SK-N-SH (cell line): ENCODE measurements around the gene ARMCX1. TPM values are rescaled to one million over a fixed set of nuclear protein-coding genes. Genes with fewer than 3 reads are reported as not detected.
A peak's percentile ranks its signal among the peaks of the same experiment; 100 is the strongest.

Experiments used
- CTCF ChIA-PET: fragments of 300-600, 350-600 bp; formaldehyde crosslinking; extraction: SDS; loops from one replicate; lab custom pipeline; 2021; lab: Yijun Ruan, JAX
- POLR2A ChIA-PET: fragments of 350-600 bp; sonication (Branson Sonifier 250); formaldehyde crosslinking; extraction: SDS; loops from one replicate; lab custom pipeline; 2020; ENCODE audit warnings: antibody characterized with exemption, inconsistent platforms; lab: Yijun Ruan, JAX
- DNase-seq: peaks from one replicate; pipeline ENCODE4 v3.0.0; 2012
- H2AFZ ChIP-seq: fragments of 200-600 bp; sonication (generic); 2 replicates; pipeline ENCODE4 v1.8.1; 2016; ENCODE audit warnings: antibody characterized with exemption, mild to moderate bottlenecking, low read depth
- H3F3A ChIP-seq: fragments of 200-600 bp; sonication (generic); replicated peaks from 2 replicates; pipeline ENCODE3; 2016; ENCODE audit warnings: antibody characterized with exemption, mild to moderate bottlenecking; ENCODE audit not compliant: insufficient read depth
- H3K27ac ChIP-seq, 2 experiments: fragments of 200-500 bp in 1 of 2; fragments of 200-600 bp in 1 of 2; sonication (Bioruptor generic) in 1 of 2; sonication (generic), shearing (Covaris generic) in 1 of 2; 2 replicates each; pipeline versions ENCODE4 v1.5.1 to v1.6.1; 2014 to 2016; ENCODE audit warnings: low read depth in 2 of 2, inconsistent platforms in 1 of 2, low read length in 1 of 2, mild to moderate bottlenecking in 1 of 2, mixed read lengths in 1 of 2
- H3K27me3 ChIP-seq: fragments of 200-600 bp; sonication (generic), shearing (Covaris generic); 2 replicates; pipeline ENCODE4 v1.6.1; 2016; ENCODE audit warnings: mixed run types; ENCODE audit not compliant: insufficient read depth
- H3K36me3 ChIP-seq, 2 experiments: fragments of 200-500 bp in 1 of 2; fragments of 200-600 bp in 1 of 2; sonication (Bioruptor generic) in 1 of 2; sonication (generic) in 1 of 2; replicated peaks in 1 of 2; 2 replicates each; pipeline versions ENCODE3 to v1.5.1; 2014 to 2016; ENCODE audit warnings: low read length in 1 of 2, mild to moderate bottlenecking in 1 of 2; ENCODE audit not compliant: insufficient read depth in 2 of 2, control insufficient read depth in 1 of 2
- H3K4me1 ChIP-seq, 2 experiments: fragments of 200-500 bp in 1 of 2; fragments of 200-600 bp in 1 of 2; sonication (Bioruptor generic) in 1 of 2; sonication (generic), shearing (Covaris generic) in 1 of 2; 2 replicates each; pipeline versions ENCODE4 v1.5.1 to v1.6.1; 2014 to 2016; ENCODE audit warnings: low read depth in 1 of 2, low read length in 1 of 2, mixed run types in 1 of 2; ENCODE audit not compliant: insufficient read depth in 2 of 2, control insufficient read depth in 1 of 2
- H3K4me2 ChIP-seq: fragments of 200-600 bp; sonication (generic), shearing (Covaris generic); 2 replicates; pipeline ENCODE4 v1.6.1; 2017; ENCODE audit warnings: mixed run types
- H3K4me3 ChIP-seq, 2 experiments: fragments of 200-500 bp in 1 of 2; fragments of 200-600 bp in 1 of 2; sonication (Bioruptor generic) in 1 of 2; sonication (generic), shearing (Covaris generic) in 1 of 2; 2 replicates each; pipeline versions ENCODE4 v1.5.1 to v1.8.1; 2014 to 2016; ENCODE audit warnings: low read depth in 2 of 2, inconsistent platforms in 1 of 2, low read length in 1 of 2, mild to moderate bottlenecking in 1 of 2, mixed read lengths in 1 of 2, moderate library complexity in 1 of 2
- H3K79me2 ChIP-seq: fragments of 200-600 bp; sonication (generic); 2 replicates; pipeline ENCODE4 v1.8.1; 2017; ENCODE audit warnings: mild to moderate bottlenecking; ENCODE audit not compliant: insufficient read depth
- H3K9ac ChIP-seq: fragments of 200-600 bp; sonication (generic); 2 replicates; pipeline ENCODE4 v1.6.1; 2017; ENCODE audit warnings: mixed run types
- H3K9me2 ChIP-seq: fragments of 200-600 bp; sonication (generic); 2 replicates; pipeline ENCODE4 v1.6.1; 2017; ENCODE audit warnings: mixed run types
- H3K9me3 ChIP-seq: fragments of 200-600 bp; sonication (generic); 2 replicates; pipeline ENCODE4 v1.6.1; 2017; ENCODE audit warnings: mixed run types, mild to moderate bottlenecking, moderate library complexity
- H4K20me1 ChIP-seq: fragments of 200-600 bp; sonication (generic); 2 replicates; pipeline ENCODE4 v1.6.1; 2017; ENCODE audit warnings: mild to moderate bottlenecking, mixed run types; ENCODE audit not compliant: insufficient read depth
- CHD2 ChIP-seq: fragments of 150-350 bp; IDR thresholded peaks from 2 replicates; pipeline ENCODE4 v1.6.1; 2018; ENCODE audit warnings: low read length; ENCODE audit not compliant: partially characterized antibody
- CTCF ChIP-seq: fragments of 200-600 bp; sonication (generic); IDR thresholded peaks from 2 replicates; pipeline ENCODE4 v1.6.1; 2017; ENCODE audit warnings: antibody characterized with exemption, mild to moderate bottlenecking, moderate library complexity
- EZH2phosphoT487 ChIP-seq: fragments of 200-600 bp; sonication (generic); IDR thresholded peaks from 2 replicates; pipeline ENCODE4 v1.6.1; 2017; ENCODE audit warnings: low read depth, mixed run types, mild to moderate bottlenecking, antibody characterized with exemption, moderate library complexity, borderline replicate concordance
- FOSL2 ChIP-seq: IDR thresholded peaks from 2 replicates; pipeline ENCODE4 v1.4.0; 2012; ENCODE audit warnings: low read depth, mild to moderate bottlenecking, moderate library complexity, borderline replicate concordance
- FOXJ3 ChIP-seq: sonication (generic); formaldehyde crosslinking; IDR thresholded peaks from 2 replicates; pipeline ENCODE4 v1.5.1; 2020; ENCODE audit warnings: mild to moderate bottlenecking, missing genetic modification reagents
- FOXM1 ChIP-seq: IDR thresholded peaks from 2 replicates; pipeline ENCODE4 v1.4.0; 2012; ENCODE audit warnings: low read depth, mild to moderate bottlenecking
- GABPA ChIP-seq: IDR thresholded peaks from 2 replicates; pipeline ENCODE4 v1.4.0; 2012; ENCODE audit warnings: low read depth, mild to moderate bottlenecking
- JUND ChIP-seq: IDR thresholded peaks from 2 replicates; pipeline ENCODE4 v1.4.0; 2012
- NFIC ChIP-seq: IDR thresholded peaks from 2 replicates; pipeline ENCODE4 v1.4.0; 2012; ENCODE audit warnings: borderline replicate concordance
- NRF1 ChIP-seq: IDR thresholded peaks from 2 replicates; pipeline ENCODE4 v1.6.1; 2012; ENCODE audit warnings: low read depth, mild to moderate bottlenecking, low read length
- REST ChIP-seq: IDR thresholded peaks from 2 replicates; pipeline ENCODE4 v1.6.1; 2012; ENCODE audit warnings: mild to moderate bottlenecking, low read depth, low read length, moderate library complexity
- RFX5 ChIP-seq: IDR thresholded peaks from 2 replicates; pipeline ENCODE4 v1.6.1; 2012; ENCODE audit warnings: mild to moderate bottlenecking, improper control_type of control experiment, low read length
- SMC3 ChIP-seq: IDR thresholded peaks from 2 replicates; pipeline ENCODE4 v1.6.1; 2012; ENCODE audit warnings: low read depth, low read length, improper control_type of control experiment
- TAF1 ChIP-seq: IDR thresholded peaks from 2 replicates; pipeline ENCODE4 v1.6.1; 2012; ENCODE audit warnings: low read depth, mild to moderate bottlenecking, low read length, moderate library complexity, borderline replicate concordance
- TCF12 ChIP-seq: IDR thresholded peaks from 2 replicates; pipeline ENCODE4 v1.4.0; 2012
- USF1 ChIP-seq: IDR thresholded peaks from 2 replicates; pipeline ENCODE4 v1.4.0; 2012; ENCODE audit warnings: low read depth, borderline replicate concordance
- YY1 ChIP-seq: IDR thresholded peaks from 2 replicates; pipeline ENCODE4 v1.4.0; 2012; ENCODE audit warnings: low read depth, mild to moderate bottlenecking
- ZBTB33 ChIP-seq: IDR thresholded peaks from 2 replicates; pipeline ENCODE4 v1.4.0; 2012; ENCODE audit warnings: low read depth, borderline replicate concordance
- WGBS: methylation state at CpG from one replicate; pipeline ENCODE4 v1.1.6; 2017; ENCODE audit warnings: low lambda C conversion rate; 5-methylcytosine and 5-hydroxymethylcytosine counted together
- polyA plus RNA-seq, 3 experiments: library from polyadenylated mRNA; depleted of rRNA; stranded (reverse); fragments of >200 nt; gene quantifications; 2 replicates each; pipeline ENCODE4 v1.2.3, GENCODE V29; 2012

The ARMCX1 gene
- polyA plus RNA-seq, 1 of the 3 experiments (the other 2 are of a cell fraction): 9.7 TPM

GRCh38 chrX:101550751-101551379 lies 518 bp downstream of the ARMCX1 start:
- ChIA-PET CTCF (interaction anchor here (0.7 kb wide), 1 partner anchor 12 kb away, joined by 3 read pairs; no protein-coding TSS in a partner anchor), POLR2A (no interaction called here)
- H3F3A ChIP-seq: no peaks in the 10 kb centered on the region
- no peaks in the 10 kb centered on the region for H3K9me2 ChIP-seq
- H3K4me3 ChIP-seq: peak overlapping the region; percentile 60 to 62
- no peaks in the 10 kb centered on the region for H4K20me1 ChIP-seq
- no peaks in the 10 kb centered on the region; a peak in 1 of 4 replicates for H3K4me1 ChIP-seq
- 14% methylated on average over 19 of the region's 26 CpGs for WGBS
- H3K27me3 ChIP-seq: no peaks in the 10 kb centered on the region; the same call in 1 of the 2 replicates
- H3K27ac ChIP-seq: peak overlapping the region; percentile 68 to 71
- no peaks in the 10 kb centered on the region; the same call in 1 of the 2 replicates for H3K9me3 ChIP-seq
- no peak for TF ChIP-seq RFX5
- no peak for TF ChIP-seq REST
- peak; percentile 68; the same call in 1 of the 2 replicates for TF ChIP-seq YY1
- no peaks in the 10 kb centered on the region for H3K36me3 ChIP-seq
- H2AFZ ChIP-seq: peak overlapping the region; percentile 89; the same call in 1 of the 2 replicates
- H3K9ac ChIP-seq: peak overlapping the region; percentile 70
- H3K4me2 ChIP-seq: peak overlapping the region; percentile 64
- H3K79me2 ChIP-seq: no peaks in the 10 kb centered on the region
- peak; percentile 82 for DNase-seq

GRCh38 chrX:101551380-101551767 lies 1.0 kb downstream of the ARMCX1 start:
- POLR2A ChIA-PET: no interaction called here
- TF ChIP-seq JUND: no peak
- TF ChIP-seq FOXJ3 (CRISPR knock-in tag): no peak
- no peak for TF ChIP-seq NFIC
- TF ChIP-seq CHD2: no peak
- TF ChIP-seq CTCF: no peak
- TF ChIP-seq ZBTB33: no peak
- TF ChIP-seq NRF1: no peak
- no peak for TF ChIP-seq GABPA
- no peak for TF ChIP-seq SMC3
- TF ChIP-seq TCF12: no peak
- TF ChIP-seq FOSL2: no peak
- TF ChIP-seq EZH2phosphoT487: no peak
- no peak for TF ChIP-seq USF1
- TF ChIP-seq TAF1: no peak
- TF ChIP-seq FOXM1: no peak
- no peak for TF ChIP-seq RFX5
- Histone ChIP-seq H3K9me2 (no peaks in the 10 kb centered on the region), H3K27ac (no peak overlapping the region; a peak in 1 of 4 replicates), H3K4me2 (peak overlapping the region; percentile 64), H3K79me2 (no peaks in the 10 kb centered on the region), H3F3A (no peaks in the 10 kb centered on the region), H3K9me3 (no peaks in the 10 kb centered on the region; the same call in 1 of the 2 replicates), H3K4me3 (peak overlapping the region; percentile 60 to 62), H4K20me1 (no peaks in the 10 kb centered on the region), H3K9ac (peak overlapping the region; percentile 70; the same call in 1 of the 2 replicates), H3K27me3 (no peaks in the 10 kb centered on the region; the same call in 1 of the 2 replicates), H2AFZ (peak overlapping the region; percentile 89), H3K4me1 (no peaks in the 10 kb centered on the region; a peak in 1 of 4 replicates), H3K36me3 (no peaks in the 10 kb centered on the region)
- peak; percentile 18 for DNase-seq
- CTCF ChIA-PET: no interaction called here
- WGBS: 5% methylated on average over 10 of the region's 10 CpGs
